ENCODE measurements around the gene MIB2.
A peak's percentile ranks its signal among the peaks of the same experiment; 100 is the strongest.

The MIB2 gene

DNA sequence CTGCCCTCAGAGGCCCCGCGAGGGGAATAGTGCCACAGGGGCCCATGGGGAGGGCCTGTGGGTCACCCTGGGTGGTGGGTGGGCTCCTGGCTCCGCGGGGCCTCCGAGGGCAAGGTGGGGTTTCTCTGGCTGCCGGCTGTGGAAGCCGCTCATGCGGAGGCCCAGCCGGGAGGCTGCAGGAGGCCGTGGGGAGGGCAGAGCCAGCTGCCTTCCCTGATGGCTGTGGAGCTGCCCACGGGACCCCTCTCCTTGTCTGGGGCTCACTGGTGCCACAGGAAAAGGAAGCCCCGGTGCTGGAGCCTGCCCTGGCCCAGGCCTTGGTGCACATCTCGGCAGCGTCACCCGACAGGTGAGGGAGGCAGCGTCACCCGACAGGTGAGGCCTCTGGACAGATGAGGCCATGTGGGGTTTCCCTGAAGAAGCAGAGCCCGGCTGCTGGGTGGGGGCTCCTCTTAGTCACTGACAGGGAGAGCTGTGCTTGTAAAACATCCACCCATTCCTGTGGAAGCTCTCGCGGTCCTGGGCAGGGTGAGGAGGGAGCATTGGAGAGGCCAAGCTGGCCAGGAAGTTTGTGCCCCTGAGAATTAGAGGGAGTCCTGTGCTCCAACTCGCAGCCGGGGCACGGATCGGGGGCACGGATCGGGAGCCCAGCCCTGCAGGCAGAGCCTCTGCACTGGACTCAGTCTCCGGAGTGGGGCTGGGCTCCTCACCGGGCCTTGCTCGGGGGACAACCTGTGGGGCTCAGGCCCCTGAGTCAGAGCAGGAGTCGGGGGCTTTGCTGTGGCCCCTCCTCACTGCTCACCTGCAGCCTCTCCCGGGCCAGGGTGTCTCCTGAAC is 6.1 kb downstream of the MIB2 start:
- no peak overlapping the region for H3K27ac ChIP-seq
- peak overlapping the region in 3 of 11 experiments; percentile 18 to 25 (median 23); a peak in 4 of 22 replicates for H3K9ac ChIP-seq
- no peak for TF ChIP-seq Cebpa-rat (IDR thresholded peaks at IDR 0.05)
- H3K4me1 ChIP-seq = peaks cover 9 to 27% (median 14%) of the 10 kb centered on the region in 10 experiments
- no peak overlapping the region for H3K4me3 ChIP-seq
- no peak overlapping the region for H3K4me2 ChIP-seq
- peaks cover 0 to 88% (median 52%) of the 10 kb centered on the region in 11 experiments; a peak in 18 of 22 replicates for H4K20me1 ChIP-seq
- H3K9me3 ChIP-seq (replicated peaks in 1 of 11) = no peaks in the 10 kb centered on the region
- no peaks in the 10 kb centered on the region for H3K27me3 ChIP-seq
- H3K36me3 ChIP-seq = peaks cover 0 to 28% (median 14%) of the 10 kb centered on the region in 11 experiments; a peak in 14 of 22 replicates

DNA sequence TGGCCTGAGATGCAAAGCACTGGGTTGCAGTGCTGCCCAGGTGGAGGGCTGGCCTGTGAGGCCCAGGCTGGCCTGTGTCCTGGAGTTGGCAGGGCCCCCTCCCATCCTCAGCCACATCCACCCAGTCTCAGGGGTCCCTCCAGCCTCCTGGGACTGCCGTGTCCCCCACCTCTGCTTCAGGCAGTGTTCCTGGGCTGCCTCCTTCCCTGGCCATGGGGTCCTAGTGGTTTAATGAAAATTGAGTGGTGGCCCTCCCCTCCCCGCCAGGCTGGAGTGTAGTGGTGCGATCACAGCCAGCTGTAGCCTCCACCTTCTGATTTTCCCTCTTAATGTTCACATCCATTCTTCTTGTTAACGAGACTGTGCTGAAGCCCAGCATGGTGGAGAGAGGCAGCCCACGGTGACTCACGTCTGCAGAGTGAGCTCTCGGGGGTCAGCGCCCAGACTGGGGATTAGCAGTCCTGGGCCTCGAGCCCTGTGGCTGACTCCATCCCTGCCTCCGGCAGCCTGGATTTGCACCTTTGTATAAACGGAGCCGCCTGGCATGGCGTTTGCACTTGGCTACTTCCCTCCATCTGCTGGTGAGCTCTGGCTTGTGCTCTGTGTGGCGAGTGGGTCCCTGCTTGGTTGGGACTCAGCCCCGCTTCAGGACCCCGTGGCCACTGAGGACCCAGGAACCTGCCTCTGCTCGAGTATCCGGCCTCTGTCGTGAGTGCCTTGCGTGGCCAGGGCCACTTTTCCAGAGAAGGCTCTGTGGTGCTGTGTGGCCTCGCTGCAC is 6.9 kb downstream of the MIB2 start:
- H3K27ac ChIP-seq = no peak overlapping the region
- no peak overlapping the region for H3K4me3 ChIP-seq
- no peaks in the 10 kb centered on the region for H3K9me3 ChIP-seq (replicated peaks in 1 of 11)
- peaks cover 0 to 23% (median 14%) of the 10 kb centered on the region in 11 experiments; a peak in 14 of 22 replicates for H3K36me3 ChIP-seq
- H4K20me1 ChIP-seq = peaks cover 0 to 85% (median 44%) of the 10 kb centered on the region in 11 experiments; a peak in 17 of 22 replicates
- H3K4me2 ChIP-seq = no peak overlapping the region
- no peak for TF ChIP-seq Cebpa-rat (IDR thresholded peaks at IDR 0.05)
- peak overlapping the region in 2 of 11 experiments; percentile 9 to 23; a peak in 1 of 22 replicates for H3K9ac ChIP-seq
- H3K4me1 ChIP-seq = peaks cover 1 to 19% (median 5%) of the 10 kb centered on the region in 10 experiments; a peak in 17 of 20 replicates
- H3K27me3 ChIP-seq = no peaks in the 10 kb centered on the region

- Histone ChIP-seq H4K20me1 (peaks cover 0 to 85% (median 40%) of the 10 kb centered on the region in 11 experiments; a peak in 16 of 22 replicates), H3K4me3 (no peak overlapping the region), H3K27me3 (no peaks in the 10 kb centered on the region), H3K27ac (no peak overlapping the region), H3K4me1 (peaks cover 0 to 16% (median under 1%) of the 10 kb centered on the region in 10 experiments; a peak in 9 of 20 replicates), H3K9me3 (replicated peaks in 1 of 11) (no peaks in the 10 kb centered on the region), H3K9ac (0 out of 22 replicates have a peak overlapping the region, but pooled peaks of 1 of the 11 experiments have one; percentile 9), H3K4me2 (no peak overlapping the region), H3K36me3 (peaks cover 0 to 20% (median 11%) of the 10 kb centered on the region in 11 experiments; a peak in 14 of 22 replicates)
- no peak for TF ChIP-seq Cebpa-rat (IDR thresholded peaks at IDR 0.05)
Measured at GRCh38 chr1:1622788-1623094, 7.4 kb downstream of the MIB2 start.

DNA sequence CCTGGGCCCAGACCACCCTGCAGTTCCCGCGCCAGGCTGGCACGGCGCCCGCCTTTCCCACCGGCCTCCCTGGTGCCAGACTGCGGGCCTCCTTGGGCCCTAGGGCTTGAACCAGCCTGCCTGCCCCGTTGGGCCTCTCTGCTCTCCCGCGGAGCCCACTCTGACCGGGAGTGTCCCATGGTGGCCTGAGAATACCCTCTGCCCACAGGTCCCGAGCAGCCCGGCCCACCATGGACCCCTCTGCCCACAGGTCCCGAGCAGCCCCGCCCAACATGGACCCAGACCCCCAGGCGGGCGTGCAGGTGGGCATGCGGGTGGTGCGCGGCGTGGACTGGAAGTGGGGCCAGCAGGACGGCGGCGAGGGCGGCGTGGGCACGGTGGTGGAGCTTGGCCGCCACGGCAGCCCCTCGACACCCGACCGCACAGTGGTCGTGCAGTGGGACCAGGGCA is 7.9 kb downstream of the MIB2 start:
- peaks cover 0 to 15% (median 7%) of the 10 kb centered on the region in 11 experiments; a peak in 14 of 22 replicates for H3K36me3 ChIP-seq
- no peak overlapping the region for H3K4me3 ChIP-seq
- no peak for TF ChIP-seq Cebpa-rat (IDR thresholded peaks at IDR 0.05)
- H3K27me3 ChIP-seq = peaks cover 0 to under 1% (median 0%) of the 10 kb centered on the region in 11 experiments; a peak in 2 of 22 replicates
- no peak overlapping the region for H3K4me2 ChIP-seq
- H3K9me3 ChIP-seq (replicated peaks in 1 of 11) = no peaks in the 10 kb centered on the region
- peaks cover 0 to 81% (median 37%) of the 10 kb centered on the region in 11 experiments; a peak in 16 of 22 replicates for H4K20me1 ChIP-seq
- no peak overlapping the region for H3K27ac ChIP-seq
- H3K4me1 ChIP-seq = peaks cover 0 to 17% (median 4%) of the 10 kb centered on the region in 10 experiments; a peak in 10 of 20 replicates
- H3K9ac ChIP-seq = no peak overlapping the region

DNA sequence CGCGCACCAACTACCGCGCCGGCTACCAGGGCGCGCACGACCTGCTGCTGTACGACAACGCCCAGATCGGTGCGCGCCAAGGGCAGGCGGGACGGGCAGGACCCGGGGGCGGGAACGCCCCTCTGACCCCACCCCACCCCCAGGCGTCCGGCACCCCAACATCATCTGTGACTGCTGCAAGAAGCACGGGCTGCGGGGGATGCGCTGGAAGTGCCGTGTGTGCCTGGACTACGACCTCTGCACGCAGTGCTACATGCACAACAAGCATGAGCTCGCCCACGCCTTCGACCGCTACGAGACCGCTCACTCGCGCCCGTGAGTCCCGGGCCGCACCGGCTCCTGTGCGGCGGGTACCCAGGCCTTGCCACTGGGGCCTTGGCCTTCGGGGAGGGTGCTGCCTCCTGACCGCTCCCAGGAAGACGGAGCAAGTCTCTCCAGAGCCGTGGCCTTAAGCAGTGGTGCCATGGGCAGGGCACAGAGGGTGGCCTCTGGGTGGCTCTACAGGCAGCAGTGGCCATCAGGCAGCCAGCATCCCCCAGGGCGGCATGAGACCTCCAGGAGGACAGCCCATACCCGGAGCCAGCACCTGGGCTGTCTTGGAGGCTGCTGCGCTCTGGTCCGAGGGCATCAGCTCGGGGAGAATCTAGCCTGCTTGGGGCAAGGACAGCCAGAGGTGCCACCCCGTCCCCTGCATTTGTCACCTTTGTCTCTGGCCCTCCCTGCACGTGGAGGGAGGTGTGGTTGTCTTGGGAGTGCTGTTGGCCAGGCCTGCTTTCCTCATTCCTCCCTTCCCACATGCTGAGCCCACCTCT is 8.5 kb downstream of the MIB2 start:
- Histone ChIP-seq H4K20me1 (peaks cover 0 to 75% (median 31%) of the 10 kb centered on the region in 11 experiments; a peak in 15 of 22 replicates), H3K4me2 (no peak overlapping the region), H3K4me3 (no peak overlapping the region), H3K4me1 (peaks cover 5 to 23% (median 10%) of the 10 kb centered on the region in 10 experiments), H3K9ac (peak overlapping the region in 1 of 11 experiments; percentile 14; a peak in 1 of 22 replicates), H3K27ac (no peak overlapping the region), H3K9me3 (replicated peaks in 1 of 11) (no peaks in the 10 kb centered on the region), H3K27me3 (peaks cover 0 to 7% (median 0%) of the 10 kb centered on the region in 11 experiments; a peak in 7 of 22 replicates), H3K36me3 (peaks cover 0 to 9% (median under 1%) of the 10 kb centered on the region in 11 experiments; a peak in 7 of 22 replicates)
- TF ChIP-seq Cebpa-rat (IDR thresholded peaks at IDR 0.05) = no peak

- Histone ChIP-seq H3K4me2 (no peak overlapping the region), H4K20me1 (peaks cover 0 to 66% (median 30%) of the 10 kb centered on the region in 11 experiments; a peak in 15 of 22 replicates), H3K4me1 (peaks cover 11 to 30% (median 17%) of the 10 kb centered on the region in 10 experiments), H3K27ac (no peak overlapping the region), H3K36me3 (peaks cover 0 to 5% (median 0%) of the 10 kb centered on the region in 11 experiments; a peak in 2 of 22 replicates), H3K9ac (peak overlapping the region in 2 of 11 experiments; percentile 8 to 14; a peak in 1 of 22 replicates), H3K9me3 (replicated peaks in 1 of 11) (no peaks in the 10 kb centered on the region), H3K4me3 (no peak overlapping the region), H3K27me3 (peaks cover 0 to 15% (median 0%) of the 10 kb centered on the region in 11 experiments; a peak in 8 of 22 replicates)
- no peak for TF ChIP-seq Cebpa-rat (IDR thresholded peaks at IDR 0.05)
Measured at GRCh38 chr1:1624443-1625403, 9.4 kb downstream of the MIB2 start.

DNA sequence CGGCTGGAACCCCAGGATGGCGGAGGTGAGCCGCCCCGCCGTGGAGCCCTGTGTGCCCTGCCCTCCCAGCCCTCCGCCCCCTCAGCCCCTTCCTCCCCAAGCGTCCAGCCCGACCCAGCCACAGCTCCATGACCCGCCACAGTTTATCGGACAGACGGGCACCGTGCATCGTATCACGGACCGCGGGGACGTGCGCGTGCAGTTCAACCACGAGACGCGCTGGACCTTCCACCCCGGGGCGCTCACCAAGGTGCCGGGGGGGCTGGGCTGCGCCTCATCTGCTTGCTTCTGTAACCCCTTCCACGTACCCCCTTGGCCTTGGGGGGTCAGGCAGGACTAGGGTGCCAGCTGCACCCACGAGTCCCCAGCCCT is 10.1 kb downstream of the MIB2 start:
- Histone ChIP-seq H3K4me1 (peaks cover 12 to 29% (median 18%) of the 10 kb centered on the region in 10 experiments), H3K9me3 (replicated peaks in 1 of 11) (no peaks in the 10 kb centered on the region), H3K4me2 (no peak overlapping the region), H3K9ac (no peak overlapping the region), H3K27ac (no peak overlapping the region), H3K27me3 (peaks cover 0 to 22% (median 1%) of the 10 kb centered on the region in 11 experiments; a peak in 17 of 22 replicates), H3K36me3 (peaks cover 0 to 5% (median 0%) of the 10 kb centered on the region in 11 experiments; a peak in 2 of 22 replicates), H3K4me3 (no peak overlapping the region), H4K20me1 (peaks cover 0 to 60% (median 24%) of the 10 kb centered on the region in 11 experiments; a peak in 15 of 22 replicates)
- no peak for TF ChIP-seq Cebpa-rat (IDR thresholded peaks at IDR 0.05)
